WTC11 (cell line): Measurements from ENCODE around the gene RPL12. TPM values are rescaled to one million over a fixed set of nuclear protein-coding genes. Genes with fewer than 3 reads are reported as not detected.

Experiments
- FOXJ3 ChIP-seq: sonication (generic); formaldehyde crosslinking; IDR thresholded peaks from 2 replicates; pipeline ENCODE4 v1.9.0; 2021; ENCODE audit warnings: missing genetic modification reagents, mild to moderate bottlenecking, borderline replicate concordance
- GTF2I ChIP-seq: fragments of 250-450 bp; sonication (Bioruptor Pico); conservative IDR thresholded peaks from 2 replicates; pipeline ENCODE4 v1.4.0; 2021; ENCODE audit warnings: mild to moderate bottlenecking
- JAZF1 ChIP-seq: fragments of 250-450 bp; sonication (Bioruptor Pico); IDR thresholded peaks from 2 replicates; pipeline ENCODE4 v1.9.0; 2021; ENCODE audit warnings: moderate library complexity, mild to moderate bottlenecking, inconsistent platforms
- NFE2L1 ChIP-seq: sonication (generic); formaldehyde crosslinking; IDR thresholded peaks from 2 replicates; pipeline ENCODE4 v1.8.1; 2023; ENCODE audit warnings: missing genetic modification reagents
- RORB ChIP-seq: fragments of 250-450 bp; sonication (Bioruptor Pico); IDR thresholded peaks from 2 replicates; pipeline ENCODE4 v1.9.0; 2021; ENCODE audit warnings: mild to moderate bottlenecking
- TCF7 ChIP-seq: sonication (generic); formaldehyde crosslinking; IDR thresholded peaks from 2 replicates; pipeline ENCODE4 v1.8.0; 2022; ENCODE audit warnings: mild to moderate bottlenecking, low read depth, missing genetic modification reagents, moderate library complexity
- ZBTB21 ChIP-seq: sonication (generic); formaldehyde crosslinking; IDR thresholded peaks from 2 replicates; pipeline ENCODE4 v1.8.1; 2023; ENCODE audit warnings: mild to moderate bottlenecking, missing genetic modification reagents, borderline replicate concordance
- ZNF263 ChIP-seq: sonication (generic); formaldehyde crosslinking; IDR thresholded peaks from 2 replicates; pipeline ENCODE4 v1.8.1; 2022; ENCODE audit warnings: low read depth, mild to moderate bottlenecking, moderate library complexity, missing genetic modification reagents
- total RNA-seq: library from RNA; stranded (reverse); gene quantifications from 3 replicates; pipeline ENCODE4 v1.2.3, GENCODE V29; 2021
- TF ChIP-seq, protein P1 (sequence below): sonication (generic); formaldehyde crosslinking; IDR thresholded peaks from 2 replicates; pipeline ENCODE4 v1.8.1; 2023; ENCODE audit warnings: mild to moderate bottlenecking, missing genetic modification reagents, moderate library complexity
- TF ChIP-seq, protein P2 (sequence below): fragments of 250-450 bp; sonication (Bioruptor Pico); IDR thresholded peaks from 2 replicates; pipeline ENCODE4 v1.8.0; 2021; ENCODE audit warnings: mild to moderate bottlenecking
- TF ChIP-seq, protein P3 (sequence below): sonication (generic); formaldehyde crosslinking; IDR thresholded peaks from 2 replicates; pipeline ENCODE4 v1.8.1; 2022; ENCODE audit warnings: missing genetic modification reagents, borderline replicate concordance
- TF ChIP-seq, protein P4 (sequence below): sonication (generic); formaldehyde crosslinking; IDR thresholded peaks from 2 replicates; pipeline ENCODE4 v1.8.1; 2022; ENCODE audit warnings: mild to moderate bottlenecking, moderate library complexity, missing genetic modification reagents
- TF ChIP-seq, protein P5 (sequence below): fragments of 200-600 bp; IDR thresholded peaks from 2 replicates; pipeline ENCODE4 v1.8.0; 2022; ENCODE audit warnings: antibody characterized with exemption
- TF ChIP-seq, protein P6 (sequence below): fragments of 250-450 bp; sonication (Bioruptor Pico); IDR thresholded peaks from 2 replicates; pipeline ENCODE4 v2.1.2; 2022; ENCODE audit warnings: mild to moderate bottlenecking, moderate library complexity
- TF ChIP-seq, protein P7 (sequence below): fragments of 250-450 bp; sonication (Bioruptor Pico); IDR thresholded peaks from 2 replicates; pipeline ENCODE4 v1.9.0; 2021; ENCODE audit warnings: mild to moderate bottlenecking, borderline replicate concordance
- TF ChIP-seq, protein P8 (sequence below): fragments of 250-450 bp; sonication (Bioruptor Pico); conservative IDR thresholded peaks from 2 replicates; pipeline ENCODE4 v1.9.0; 2021; ENCODE audit warnings: mild to moderate bottlenecking

Gene RPL12
- total RNA-seq, 1 experiment from 2014 or later: 1,902 TPM

DNA sequence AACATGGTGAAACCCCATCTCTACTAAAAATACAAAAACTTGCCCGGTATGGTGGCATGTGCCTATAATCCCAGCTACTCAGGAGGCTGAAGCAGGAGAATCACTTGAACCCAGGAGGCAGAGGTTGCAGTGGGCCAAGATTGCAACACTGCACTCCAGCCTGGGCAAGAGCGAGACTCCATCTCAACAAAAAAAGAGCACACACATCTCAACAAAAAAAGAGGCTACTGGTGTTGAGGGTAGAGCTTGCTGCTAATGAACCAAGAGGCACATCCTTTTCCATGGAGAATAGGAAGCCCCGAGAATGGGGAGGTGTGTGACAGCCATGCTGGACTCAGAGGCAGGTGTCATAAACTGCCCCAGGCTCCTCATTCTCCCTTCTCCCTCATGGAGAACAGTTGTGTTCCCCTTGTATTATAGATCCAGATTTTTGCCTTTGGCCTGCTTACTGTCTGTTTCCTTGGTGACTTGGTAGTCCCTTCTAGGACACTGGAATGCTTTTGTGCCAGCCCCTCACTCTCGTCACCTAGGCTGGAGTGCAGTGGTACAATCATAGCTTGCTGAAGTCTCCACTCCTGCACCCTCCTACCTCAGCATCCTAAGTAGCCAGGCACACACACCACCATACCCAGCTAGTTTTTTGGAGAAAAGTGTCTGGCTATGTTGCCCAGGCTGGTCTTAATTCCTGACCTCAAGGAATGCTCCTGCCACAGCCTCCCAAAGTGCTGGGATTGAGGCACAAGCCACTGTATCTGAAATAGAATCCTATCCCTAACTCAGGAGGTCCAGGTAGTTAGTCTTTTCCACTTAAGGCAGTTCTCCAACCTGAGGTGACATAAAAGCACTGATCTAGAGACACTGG lies 5.1 kb downstream of the RPL12 start (continued):
- peak; percentile 30; the same call in 1 of the 2 replicates for TF ChIP-seq NFE2L1 (CRISPR knock-in tag)
- TF ChIP-seq, protein P1, sequence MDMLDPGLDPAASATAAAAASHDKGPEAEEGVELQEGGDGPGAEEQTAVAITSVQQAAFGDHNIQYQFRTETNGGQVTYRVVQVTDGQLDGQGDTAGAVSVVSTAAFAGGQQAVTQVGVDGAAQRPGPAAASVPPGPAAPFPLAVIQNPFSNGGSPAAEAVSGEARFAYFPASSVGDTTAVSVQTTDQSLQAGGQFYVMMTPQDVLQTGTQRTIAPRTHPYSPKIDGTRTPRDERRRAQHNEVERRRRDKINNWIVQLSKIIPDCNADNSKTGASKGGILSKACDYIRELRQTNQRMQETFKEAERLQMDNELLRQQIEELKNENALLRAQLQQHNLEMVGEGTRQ (CRISPR knock-in tag): no peak
- TF ChIP-seq, protein P2, sequence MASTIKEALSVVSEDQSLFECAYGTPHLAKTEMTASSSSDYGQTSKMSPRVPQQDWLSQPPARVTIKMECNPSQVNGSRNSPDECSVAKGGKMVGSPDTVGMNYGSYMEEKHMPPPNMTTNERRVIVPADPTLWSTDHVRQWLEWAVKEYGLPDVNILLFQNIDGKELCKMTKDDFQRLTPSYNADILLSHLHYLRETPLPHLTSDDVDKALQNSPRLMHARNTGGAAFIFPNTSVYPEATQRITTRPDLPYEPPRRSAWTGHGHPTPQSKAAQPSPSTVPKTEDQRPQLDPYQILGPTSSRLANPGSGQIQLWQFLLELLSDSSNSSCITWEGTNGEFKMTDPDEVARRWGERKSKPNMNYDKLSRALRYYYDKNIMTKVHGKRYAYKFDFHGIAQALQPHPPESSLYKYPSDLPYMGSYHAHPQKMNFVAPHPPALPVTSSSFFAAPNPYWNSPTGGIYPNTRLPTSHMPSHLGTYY (CRISPR knock-in tag): no peak; the same call in none of the 2 replicates
- no peak for TF ChIP-seq ZNF263 (CRISPR knock-in tag)
- TF ChIP-seq, protein P3, sequence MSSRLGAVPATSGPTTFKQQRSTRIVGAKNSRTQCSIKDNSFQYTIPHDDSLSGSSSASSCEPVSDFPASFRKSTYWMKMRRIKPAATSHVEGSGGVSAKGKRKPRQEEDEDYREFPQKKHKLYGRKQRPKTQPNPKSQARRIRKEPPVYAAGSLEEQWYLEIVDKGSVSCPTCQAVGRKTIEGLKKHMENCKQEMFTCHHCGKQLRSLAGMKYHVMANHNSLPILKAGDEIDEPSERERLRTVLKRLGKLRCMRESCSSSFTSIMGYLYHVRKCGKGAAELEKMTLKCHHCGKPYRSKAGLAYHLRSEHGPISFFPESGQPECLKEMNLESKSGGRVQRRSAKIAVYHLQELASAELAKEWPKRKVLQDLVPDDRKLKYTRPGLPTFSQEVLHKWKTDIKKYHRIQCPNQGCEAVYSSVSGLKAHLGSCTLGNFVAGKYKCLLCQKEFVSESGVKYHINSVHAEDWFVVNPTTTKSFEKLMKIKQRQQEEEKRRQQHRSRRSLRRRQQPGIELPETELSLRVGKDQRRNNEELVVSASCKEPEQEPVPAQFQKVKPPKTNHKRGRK (CRISPR knock-in tag): no peak
- TF ChIP-seq, protein P4, sequence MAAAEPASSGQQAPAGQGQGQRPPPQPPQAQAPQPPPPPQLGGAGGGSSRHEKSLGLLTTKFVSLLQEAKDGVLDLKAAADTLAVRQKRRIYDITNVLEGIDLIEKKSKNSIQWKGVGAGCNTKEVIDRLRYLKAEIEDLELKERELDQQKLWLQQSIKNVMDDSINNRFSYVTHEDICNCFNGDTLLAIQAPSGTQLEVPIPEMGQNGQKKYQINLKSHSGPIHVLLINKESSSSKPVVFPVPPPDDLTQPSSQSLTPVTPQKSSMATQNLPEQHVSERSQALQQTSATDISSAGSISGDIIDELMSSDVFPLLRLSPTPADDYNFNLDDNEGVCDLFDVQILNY (CRISPR knock-in tag): no peak
- TF ChIP-seq JAZF1 (CRISPR knock-in tag): no peak
- no peak for TF ChIP-seq FOXJ3 (CRISPR knock-in tag)
- TF ChIP-seq ZBTB21 (CRISPR knock-in tag): 0 out of 2 replicates have a peak, but pooled peaks have one; percentile 39
- TF ChIP-seq, protein P5, sequence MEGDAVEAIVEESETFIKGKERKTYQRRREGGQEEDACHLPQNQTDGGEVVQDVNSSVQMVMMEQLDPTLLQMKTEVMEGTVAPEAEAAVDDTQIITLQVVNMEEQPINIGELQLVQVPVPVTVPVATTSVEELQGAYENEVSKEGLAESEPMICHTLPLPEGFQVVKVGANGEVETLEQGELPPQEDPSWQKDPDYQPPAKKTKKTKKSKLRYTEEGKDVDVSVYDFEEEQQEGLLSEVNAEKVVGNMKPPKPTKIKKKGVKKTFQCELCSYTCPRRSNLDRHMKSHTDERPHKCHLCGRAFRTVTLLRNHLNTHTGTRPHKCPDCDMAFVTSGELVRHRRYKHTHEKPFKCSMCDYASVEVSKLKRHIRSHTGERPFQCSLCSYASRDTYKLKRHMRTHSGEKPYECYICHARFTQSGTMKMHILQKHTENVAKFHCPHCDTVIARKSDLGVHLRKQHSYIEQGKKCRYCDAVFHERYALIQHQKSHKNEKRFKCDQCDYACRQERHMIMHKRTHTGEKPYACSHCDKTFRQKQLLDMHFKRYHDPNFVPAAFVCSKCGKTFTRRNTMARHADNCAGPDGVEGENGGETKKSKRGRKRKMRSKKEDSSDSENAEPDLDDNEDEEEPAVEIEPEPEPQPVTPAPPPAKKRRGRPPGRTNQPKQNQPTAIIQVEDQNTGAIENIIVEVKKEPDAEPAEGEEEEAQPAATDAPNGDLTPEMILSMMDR: no peak
- TF ChIP-seq, protein P6, sequence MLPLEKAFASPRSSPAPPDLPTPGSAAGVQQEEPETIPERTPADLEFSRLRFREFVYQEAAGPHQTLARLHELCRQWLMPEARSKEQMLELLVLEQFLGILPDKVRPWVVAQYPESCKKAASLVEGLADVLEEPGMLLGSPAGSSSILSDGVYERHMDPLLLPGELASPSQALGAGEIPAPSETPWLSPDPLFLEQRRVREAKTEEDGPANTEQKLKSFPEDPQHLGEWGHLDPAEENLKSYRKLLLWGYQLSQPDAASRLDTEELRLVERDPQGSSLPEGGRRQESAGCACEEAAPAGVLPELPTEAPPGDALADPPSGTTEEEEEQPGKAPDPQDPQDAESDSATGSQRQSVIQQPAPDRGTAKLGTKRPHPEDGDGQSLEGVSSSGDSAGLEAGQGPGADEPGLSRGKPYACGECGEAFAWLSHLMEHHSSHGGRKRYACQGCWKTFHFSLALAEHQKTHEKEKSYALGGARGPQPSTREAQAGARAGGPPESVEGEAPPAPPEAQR (CRISPR knock-in tag): no peak
- TF ChIP-seq, protein P7, sequence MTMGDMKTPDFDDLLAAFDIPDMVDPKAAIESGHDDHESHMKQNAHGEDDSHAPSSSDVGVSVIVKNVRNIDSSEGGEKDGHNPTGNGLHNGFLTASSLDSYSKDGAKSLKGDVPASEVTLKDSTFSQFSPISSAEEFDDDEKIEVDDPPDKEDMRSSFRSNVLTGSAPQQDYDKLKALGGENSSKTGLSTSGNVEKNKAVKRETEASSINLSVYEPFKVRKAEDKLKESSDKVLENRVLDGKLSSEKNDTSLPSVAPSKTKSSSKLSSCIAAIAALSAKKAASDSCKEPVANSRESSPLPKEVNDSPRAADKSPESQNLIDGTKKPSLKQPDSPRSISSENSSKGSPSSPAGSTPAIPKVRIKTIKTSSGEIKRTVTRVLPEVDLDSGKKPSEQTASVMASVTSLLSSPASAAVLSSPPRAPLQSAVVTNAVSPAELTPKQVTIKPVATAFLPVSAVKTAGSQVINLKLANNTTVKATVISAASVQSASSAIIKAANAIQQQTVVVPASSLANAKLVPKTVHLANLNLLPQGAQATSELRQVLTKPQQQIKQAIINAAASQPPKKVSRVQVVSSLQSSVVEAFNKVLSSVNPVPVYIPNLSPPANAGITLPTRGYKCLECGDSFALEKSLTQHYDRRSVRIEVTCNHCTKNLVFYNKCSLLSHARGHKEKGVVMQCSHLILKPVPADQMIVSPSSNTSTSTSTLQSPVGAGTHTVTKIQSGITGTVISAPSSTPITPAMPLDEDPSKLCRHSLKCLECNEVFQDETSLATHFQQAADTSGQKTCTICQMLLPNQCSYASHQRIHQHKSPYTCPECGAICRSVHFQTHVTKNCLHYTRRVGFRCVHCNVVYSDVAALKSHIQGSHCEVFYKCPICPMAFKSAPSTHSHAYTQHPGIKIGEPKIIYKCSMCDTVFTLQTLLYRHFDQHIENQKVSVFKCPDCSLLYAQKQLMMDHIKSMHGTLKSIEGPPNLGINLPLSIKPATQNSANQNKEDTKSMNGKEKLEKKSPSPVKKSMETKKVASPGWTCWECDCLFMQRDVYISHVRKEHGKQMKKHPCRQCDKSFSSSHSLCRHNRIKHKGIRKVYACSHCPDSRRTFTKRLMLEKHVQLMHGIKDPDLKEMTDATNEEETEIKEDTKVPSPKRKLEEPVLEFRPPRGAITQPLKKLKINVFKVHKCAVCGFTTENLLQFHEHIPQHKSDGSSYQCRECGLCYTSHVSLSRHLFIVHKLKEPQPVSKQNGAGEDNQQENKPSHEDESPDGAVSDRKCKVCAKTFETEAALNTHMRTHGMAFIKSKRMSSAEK (CRISPR knock-in tag): 0 out of 2 replicates have a peak, but pooled peaks have one; percentile 10
- no peak for TF ChIP-seq TCF7
- TF ChIP-seq RORB (CRISPR knock-in tag): no peak
- TF ChIP-seq, protein P8, sequence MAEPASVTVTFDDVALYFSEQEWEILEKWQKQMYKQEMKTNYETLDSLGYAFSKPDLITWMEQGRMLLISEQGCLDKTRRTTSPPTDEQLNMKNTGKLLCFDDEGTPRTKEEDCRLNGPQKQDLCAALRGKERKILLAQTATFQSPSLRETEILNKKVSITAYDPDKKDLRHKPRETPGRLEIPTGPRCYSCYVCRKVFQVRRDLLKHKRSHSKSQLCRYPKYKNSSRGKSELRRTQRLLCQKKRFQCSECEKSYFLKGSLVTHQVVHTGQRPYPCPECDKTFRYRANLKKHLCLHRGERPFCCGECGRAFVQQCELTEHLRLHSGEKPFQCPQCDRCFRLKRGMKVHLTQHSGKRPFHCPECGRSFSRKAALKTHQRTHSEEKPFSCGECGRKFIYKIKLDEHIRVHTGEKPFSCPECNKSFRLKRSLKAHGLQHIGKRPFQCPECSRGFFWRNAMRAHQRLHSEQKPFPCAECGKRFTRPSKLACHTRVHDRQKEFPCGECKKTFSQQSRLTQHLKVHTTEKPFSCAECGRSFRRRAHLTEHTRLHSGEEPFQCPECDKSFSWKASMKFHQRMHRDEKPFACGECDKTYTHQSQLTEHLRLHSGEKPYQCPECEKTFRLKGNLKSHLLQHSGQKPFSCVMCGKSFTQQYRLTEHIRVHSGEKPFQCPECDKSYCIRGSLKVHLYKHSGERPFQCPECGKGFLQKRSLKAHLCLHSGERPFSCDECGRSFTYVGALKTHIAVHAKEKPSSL (CRISPR knock-in tag): peak; percentile 61; the same call in 1 of the 2 replicates
- TF ChIP-seq GTF2I (CRISPR knock-in tag): peak; percentile 49
- TF ChIP-seq, all 79 proteins: peak for 22
